Endothelial cell of umbilical vein (primary cell): Measurements from ENCODE around the gene SLC15A3. TPM values are rescaled to one million over a fixed set of nuclear protein-coding genes. Genes with fewer than 3 reads are reported as not detected.

Experiments used
- BruUV-seq: library from RNA; stranded (reverse); fragments of 400-500 nt; replicated peaks from 2 replicates; lab custom pipeline; 2021; lab: Mats Ljungman, UMichigan
- CTCF ChIA-PET: fragments of 300-600, 350-600 bp; sonication (Branson Sonifier 250); formaldehyde crosslinking; loops from one replicate; lab custom pipeline; 2021; ENCODE audit warnings: antibody characterized with exemption, inconsistent platforms; lab: Charles Lee
- POLR2A ChIA-PET: fragments of 300-600, 350-600 bp; sonication (Branson Sonifier 250); formaldehyde crosslinking; loops from one replicate; lab custom pipeline; 2021; ENCODE audit warnings: antibody characterized with exemption, inconsistent platforms; lab: Charles Lee
- DNase-seq: peaks from one replicate; pipeline ENCODE4 v3.0.0-alpha.2; 2011; ENCODE audit warnings: low read depth, low spot score
- FAIRE-seq: peaks from 2 replicates; lab custom pipeline; 2011; peaks lifted over from hg19 to GRCh38; lab: Jason Lieb, UNC
- H2AFZ ChIP-seq: 2 replicates; pipeline ENCODE4 v1.6.0; 2012; ENCODE audit warnings: low read depth, low read length, control low read depth, inconsistent platforms
- H3K27ac ChIP-seq: 2 replicates; pipeline ENCODE4 v1.5.1; 2011; ENCODE audit warnings: low read depth, mild to moderate bottlenecking, control low read depth, low read length, moderate library complexity; ENCODE audit not compliant: insufficient read depth
- H3K27me3 ChIP-seq, 2 experiments: 2 replicates each; pipeline versions ENCODE4 v1.6.0 to v1.6.1; 2011; ENCODE audit warnings: low read length in 2 of 2, mixed read lengths in 1 of 2; ENCODE audit not compliant: control insufficient read depth in 2 of 2, insufficient read depth in 2 of 2
- H3K36me3 ChIP-seq, 2 experiments: 2 replicates in 1 of 2; 3 replicates in 1 of 2; pipeline ENCODE4 v1.5.1; 2011; ENCODE audit warnings: low read length in 2 of 2, mild to moderate bottlenecking in 1 of 2, moderate library complexity in 1 of 2; ENCODE audit not compliant: control insufficient read depth in 2 of 2, insufficient read depth in 2 of 2; ENCODE audit errors: extremely low read depth in 1 of 2
- H3K4me1 ChIP-seq: 3 replicates; pipeline ENCODE4 v1.5.1; 2011; ENCODE audit warnings: mild to moderate bottlenecking, low read length; ENCODE audit not compliant: control insufficient read depth, insufficient read depth; ENCODE audit errors: extremely low read depth
- H3K4me2 ChIP-seq: 2 replicates; pipeline ENCODE4 v1.6.1; 2011; ENCODE audit warnings: low read length, control low read depth, mixed read lengths; ENCODE audit not compliant: insufficient read depth
- H3K4me3 ChIP-seq, 3 experiments: fragments of 200-600 bp in 1 of 3; sonication (generic), shearing (Covaris generic) in 1 of 3; replicated peaks in 1 of 3; 2 replicates each; pipeline ENCODE4 v1.5.1; 2011 to 2016; ENCODE audit warnings: control low read depth in 3 of 3, low read length in 3 of 3, mild to moderate bottlenecking in 2 of 3, inconsistent platforms in 1 of 3, low read depth in 1 of 3, moderate library complexity in 1 of 3; ENCODE audit not compliant: insufficient read depth in 1 of 3
- H3K79me2 ChIP-seq: 2 replicates; pipeline ENCODE4 v1.6.0; 2012; ENCODE audit warnings: low read length, inconsistent platforms; ENCODE audit not compliant: control insufficient read depth, insufficient read depth
- H3K9ac ChIP-seq: replicated peaks from 2 replicates; pipeline ENCODE3; 2011; ENCODE audit warnings: low read length, control low read depth; ENCODE audit not compliant: insufficient read depth; ENCODE audit errors: extremely low read depth
- H3K9me1 ChIP-seq: replicated peaks from 3 replicates; pipeline ENCODE4 v1.6.0; 2011; ENCODE audit warnings: mild to moderate bottlenecking, low read length; ENCODE audit not compliant: control insufficient read depth, insufficient read depth; ENCODE audit errors: extremely low read depth
- H3K9me3 ChIP-seq: replicated peaks from 2 replicates; pipeline ENCODE4 v1.5.1; 2012; ENCODE audit warnings: low read length, inconsistent platforms; ENCODE audit not compliant: control insufficient read depth, insufficient read depth
- H4K20me1 ChIP-seq: replicated peaks from 2 replicates; pipeline ENCODE3; 2011; ENCODE audit warnings: mild to moderate bottlenecking, low read length; ENCODE audit not compliant: control insufficient read depth, insufficient read depth; ENCODE audit errors: extremely low read depth
- CTCF ChIP-seq, 2 donors: IDR thresholded peaks; 1 replicate in 1 of 2; 2 replicates in 1 of 2; pipeline ENCODE4 v1.5.1; 2011; ENCODE audit warnings: low read length in 2 of 2, mild to moderate bottlenecking in 2 of 2, moderate library complexity in 2 of 2, control low read depth in 1 of 2, inconsistent platforms in 1 of 2, low read depth in 1 of 2; ENCODE audit not compliant: insufficient read depth in 1 of 2; ENCODE audit errors: extremely low read depth in 1 of 2
- FOS ChIP-seq: IDR thresholded peaks from 2 replicates; pipeline ENCODE4 v1.6.1; 2011; ENCODE audit warnings: mild to moderate bottlenecking, low read length, moderate library complexity, borderline replicate concordance; ENCODE audit not compliant: insufficient read depth
- GATA2 ChIP-seq: IDR thresholded peaks from 2 replicates; pipeline ENCODE4 v1.7.0; 2011; ENCODE audit warnings: low read depth, mild to moderate bottlenecking, moderate library complexity, mixed read lengths, low read length; ENCODE audit not compliant: insufficient read length, insufficient read depth
- JUN ChIP-seq: IDR thresholded peaks from 2 replicates; pipeline ENCODE4 v1.6.1; 2011; ENCODE audit warnings: borderline replicate concordance, low read depth; ENCODE audit not compliant: insufficient read length, insufficient read depth
- MAX ChIP-seq: IDR thresholded peaks from 2 replicates; pipeline ENCODE4 v1.6.1; 2011; ENCODE audit not compliant: insufficient read depth, insufficient read length
- MYC ChIP-seq: IDR thresholded peaks from one replicate; pipeline ENCODE4 v1.6.1; 2011; ENCODE audit warnings: mild to moderate bottlenecking, low read depth, low read length
- POLR2A ChIP-seq: IDR thresholded peaks from 2 replicates; pipeline ENCODE4 v1.6.1; 2012; ENCODE audit warnings: low read depth, mild to moderate bottlenecking, control low read depth, low read length
- POLR2AphosphoS5 ChIP-seq: IDR thresholded peaks from 2 replicates; pipeline ENCODE4 v1.6.1; 2012; ENCODE audit warnings: low read depth, mild to moderate bottlenecking, control low read depth, low read length, moderate library complexity; ENCODE audit not compliant: insufficient read depth
- dilution Hi-C: fragments of 300-500 bp; cut with MboI; formaldehyde crosslinking; loops from one replicate; pipeline ENCODE4 v1.15.0; 2019; ENCODE audit warnings: low sequenced_read_pairs; ENCODE audit not compliant: extremely low pct_ligation_motif_present
- intact Hi-C: fragments of 100-400 bp; cut with micrococcal nuclease; formaldehyde crosslinking; loops from one replicate; pipeline ENCODE4 v1.10.0; 2022
- polyA plus RNA-seq, 4 experiments: library from polyadenylated mRNA; depleted of rRNA in 3 of 4; stranded (reverse) in 3 of 4; unstranded in 1 of 4; fragments of >200 nt; gene quantifications; 2 replicates each; pipeline versions ENCODE4 v1.2.1 to v1.2.3, GENCODE V29; 2011 to 2012; ENCODE audit warnings: missing spikeins in 1 of 4
- total RNA-seq: library from RNA; stranded (reverse); gene quantifications from 2 replicates; pipeline ENCODE4 v1.2.3, GENCODE V29; 2021

The SLC15A3 gene
- total and polyA plus RNA-seq, 2 donors (not counting 3 experiments of a cell fraction or from before 2014, with no cell fraction given): 3.3 to 4.4 TPM

- no TSS peak for BruUV-seq
- TF ChIP-seq CTCF (IDR thresholded peaks at IDR 0.05; ENCODE audit: extremely low read depth in 1 of 2, insufficient read depth in 1 of 2, low read depth in 1 of 2, low read length in 2 of 2) (no peak), MYC (no peak), FOS (no peak), POLR2A (no peak)
- dilution Hi-C loops (no loop called here), intact Hi-C loops (no loop called here)
- H4K20me1 ChIP-seq: no peaks in the 10 kb centered on the region
- peaks cover 5 to 6% of the 10 kb centered on the region in 2 experiments for H3K27me3 ChIP-seq
- H3K36me3 ChIP-seq: no peaks in the 10 kb centered on the region
- no peak overlapping the region for H3K9ac ChIP-seq
- DNase-seq: no peak
- no peaks in the 10 kb centered on the region for H3K4me1 ChIP-seq
- ChIA-PET CTCF (no interaction called here), POLR2A (no interaction called here)
- no peak overlapping the region for H2AFZ ChIP-seq
- H3K4me2 ChIP-seq: no peak overlapping the region
- H3K79me2 ChIP-seq: no peaks in the 10 kb centered on the region
- no peaks in the 10 kb centered on the region for H3K9me3 ChIP-seq
- H3K4me3 ChIP-seq: no peak overlapping the region
- no peaks in the 10 kb centered on the region for H3K9me1 ChIP-seq
- H3K27ac ChIP-seq: no peak overlapping the region
- FAIRE-seq: no peak
These were observed 48.5 kb upstream of the SLC15A3 start for GRCh38 chr11:61000426-61000825.

GRCh38 chr11:60996381-60997138 lies 44.6 kb upstream of the SLC15A3 start:
- no peak for FAIRE-seq
- intact Hi-C loops (no loop called here), dilution Hi-C loops (no loop called here)
- ChIA-PET POLR2A (no interaction called here), CTCF (no interaction called here)
- H3K4me3 ChIP-seq: no peak overlapping the region
- H3K9me3 ChIP-seq: no peaks in the 10 kb centered on the region
- no peak overlapping the region for H3K9ac ChIP-seq
- no peak overlapping the region for H3K4me2 ChIP-seq
- TF ChIP-seq JUN: no peak
- TF ChIP-seq FOS: no peak
- TF ChIP-seq MYC: no peak
- no peak for TF ChIP-seq POLR2AphosphoS5
- no peak for TF ChIP-seq GATA2
- no peak for TF ChIP-seq MAX
- BruUV-seq: no TSS peak
- DNase-seq: no peak
- peaks cover 0 to 5% of the 10 kb centered on the region in 2 experiments for H3K27me3 ChIP-seq
- no peaks in the 10 kb centered on the region for H3K4me1 ChIP-seq
- H3K79me2 ChIP-seq: no peaks in the 10 kb centered on the region
- no peaks in the 10 kb centered on the region for H3K36me3 ChIP-seq
- no peak overlapping the region for H2AFZ ChIP-seq
- H3K9me1 ChIP-seq: no peaks in the 10 kb centered on the region
- H4K20me1 ChIP-seq: no peaks in the 10 kb centered on the region
- no peak overlapping the region for H3K27ac ChIP-seq
